Activated T-helper 17 cell treated with anti-CD3 and anti-CD28 coated beads, Interleukin-2, amount 50 U/mL, for 72 hours (primary cell): Measurements from ENCODE around the gene GRIK2. TPM values are rescaled to one million over a fixed set of nuclear protein-coding genes. Genes with fewer than 3 reads are reported as not detected.
A peak's percentile ranks its signal among the peaks of the same experiment; 100 is the strongest.

Experiments
- ATAC-seq: fragments of 150-1000 bp; cut with Tn5 transposase; replicated peaks from 2 replicates; pipeline ENCODE4 v1.10.0; 2021; ENCODE audit warnings: mild to moderate bottlenecking, moderate library complexity
- H3K27ac Mint-ChIP-seq: one replicate; pipeline ENCODE4 v1.8.0; 2022; ENCODE audit warnings: mixed read lengths
- H3K27me3 Mint-ChIP-seq: one replicate; pipeline ENCODE4 v1.8.0; 2022; ENCODE audit warnings: mixed read lengths
- H3K36me3 Mint-ChIP-seq: one replicate; pipeline ENCODE4 v1.8.0; 2022; ENCODE audit warnings: low read depth, mild to moderate bottlenecking, mixed read lengths
- H3K4me1 Mint-ChIP-seq: one replicate; pipeline ENCODE4 v1.8.0; 2022; ENCODE audit warnings: mixed read lengths
- H3K4me3 Mint-ChIP-seq: one replicate; pipeline ENCODE4 v1.8.0; 2022; ENCODE audit warnings: mild to moderate bottlenecking, mixed read lengths
- H3K9me3 Mint-ChIP-seq: one replicate; pipeline ENCODE4 v1.8.0; 2022; ENCODE audit warnings: mixed read lengths
- total RNA-seq, 2 donors: library from RNA; stranded (reverse); gene quantifications; one replicate each; pipeline ENCODE4 v1.2.3, GENCODE V29; 2022

GRIK2 gene
- total RNA-seq, 2 donors from 2014 or later = 0.13 TPM; not detected in 1

DNA sequence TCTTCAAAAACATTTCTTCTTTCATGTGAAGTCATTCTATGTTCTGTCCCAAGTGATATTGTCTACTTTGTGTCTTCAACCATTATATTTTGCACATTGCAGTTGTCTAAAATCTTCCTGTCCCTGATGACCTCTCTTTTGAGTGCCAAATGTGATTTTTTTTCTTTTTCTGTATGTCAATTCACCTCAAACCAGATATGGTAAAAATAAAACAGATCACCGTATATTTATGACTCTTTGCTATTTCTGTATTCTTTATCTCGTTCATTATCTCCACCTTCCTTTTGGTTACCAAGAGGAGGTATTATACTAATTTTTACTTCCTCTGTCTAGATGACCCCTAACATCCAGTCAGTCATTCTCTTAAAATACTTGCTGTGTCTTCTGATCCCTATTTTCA is 165.2 kb downstream of the GRIK2 start:
- H3K9me3 Mint-ChIP-seq = peaks cover 5% of the 10 kb centered on the region

DNA sequence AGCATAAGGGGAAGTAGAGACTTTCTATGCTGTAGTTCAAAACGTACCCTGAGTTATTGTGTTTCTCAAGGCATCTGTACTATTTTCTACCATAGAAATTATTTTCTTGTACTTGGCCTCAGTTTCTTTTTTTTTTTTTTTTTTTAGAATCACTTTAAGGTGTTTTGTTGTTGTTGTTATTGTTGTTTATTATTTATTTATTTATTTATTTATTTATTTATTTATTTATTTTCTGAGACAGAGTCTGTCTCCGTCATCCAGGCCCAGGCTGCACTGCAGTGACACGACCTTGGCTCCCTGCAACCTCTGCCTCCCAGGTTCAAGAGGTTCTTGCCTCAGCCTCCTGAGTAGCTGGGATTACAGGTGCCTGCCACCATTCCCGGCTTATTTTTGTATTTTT is 179.1 kb downstream of the GRIK2 start:
- Mint-ChIP-seq H3K9me3 (peaks cover 4% of the 10 kb centered on the region), H3K27ac (no peak overlapping the region), H3K4me3 (no peak overlapping the region), H3K4me1 (no peaks in the 10 kb centered on the region), H3K27me3 (no peaks in the 10 kb centered on the region), H3K36me3 (no peaks in the 10 kb centered on the region)
- no peak for ATAC-seq

More for the DNA sequence above, 165.2 kb downstream of the GRIK2 start:
- no peak for ATAC-seq
- no peaks in the 10 kb centered on the region for H3K4me1 Mint-ChIP-seq
- H3K4me3 Mint-ChIP-seq = no peak overlapping the region
- H3K27ac Mint-ChIP-seq = no peak overlapping the region
- no peaks in the 10 kb centered on the region for H3K27me3 Mint-ChIP-seq
- no peaks in the 10 kb centered on the region for H3K36me3 Mint-ChIP-seq

DNA sequence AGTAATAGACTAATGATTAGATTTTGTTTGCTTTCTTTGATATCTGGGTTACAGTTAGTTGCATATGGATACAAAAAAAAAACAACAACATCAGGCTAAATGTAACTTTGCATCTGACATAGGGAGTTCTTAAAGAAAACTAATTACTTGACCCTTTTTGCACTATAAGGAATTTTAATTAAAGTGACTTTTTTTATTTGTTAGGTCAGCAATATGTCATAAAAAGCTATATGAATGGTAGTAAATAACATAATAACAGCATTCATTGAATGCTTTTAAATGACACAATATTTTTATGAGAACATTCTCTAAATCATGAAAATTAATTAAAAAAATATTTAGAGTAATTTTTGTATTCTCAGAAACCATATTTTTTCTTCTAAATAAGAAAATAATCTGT is 183.6 kb downstream of the GRIK2 start:
- no peaks in the 10 kb centered on the region for H3K4me1 Mint-ChIP-seq
- peaks cover 15% of the 10 kb centered on the region for H3K9me3 Mint-ChIP-seq
- no peak overlapping the region for H3K4me3 Mint-ChIP-seq
- H3K36me3 Mint-ChIP-seq = no peaks in the 10 kb centered on the region
- H3K27ac Mint-ChIP-seq = no peak overlapping the region
- H3K27me3 Mint-ChIP-seq = no peaks in the 10 kb centered on the region
- ATAC-seq = no peak

GRCh38 chr6:101578306-101578705 is 184.8 kb downstream of the GRIK2 start:
- no peaks in the 10 kb centered on the region for H3K4me1 Mint-ChIP-seq
- H3K4me3 Mint-ChIP-seq = no peak overlapping the region
- no peak for ATAC-seq
- no peak overlapping the region for H3K27ac Mint-ChIP-seq
- no peaks in the 10 kb centered on the region for H3K27me3 Mint-ChIP-seq
- no peaks in the 10 kb centered on the region for H3K36me3 Mint-ChIP-seq
- H3K9me3 Mint-ChIP-seq = peaks cover 11% of the 10 kb centered on the region

- Mint-ChIP-seq H3K27me3 (no peaks in the 10 kb centered on the region), H3K4me1 (no peaks in the 10 kb centered on the region), H3K9me3 (peaks cover 11% of the 10 kb centered on the region), H3K4me3 (no peak overlapping the region), H3K27ac (no peak overlapping the region), H3K36me3 (no peaks in the 10 kb centered on the region)
- ATAC-seq = no peak
Observed at GRCh38 chr6:101582792-101583191, 189.3 kb downstream of the GRIK2 start.

DNA sequence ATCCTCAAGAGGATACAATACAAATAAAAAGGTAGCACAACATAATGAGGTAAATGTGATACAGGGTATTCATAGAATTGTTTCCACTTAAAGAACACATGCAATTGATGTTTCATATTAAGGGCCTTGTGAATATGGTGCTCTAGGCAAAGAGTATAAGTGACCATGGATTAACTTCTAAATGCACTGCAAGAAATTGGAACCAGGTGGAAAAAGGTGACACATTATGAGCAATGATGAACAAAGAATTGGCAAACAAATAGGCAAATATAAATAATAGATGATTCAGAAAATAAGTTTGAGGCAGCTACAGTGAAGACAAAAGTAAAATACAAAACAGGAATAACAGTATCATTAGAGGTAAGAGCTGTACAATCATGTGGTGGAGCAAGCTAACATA is 192.0 kb downstream of the GRIK2 start:
- Mint-ChIP-seq H3K4me3 (no peak overlapping the region), H3K36me3 (no peaks in the 10 kb centered on the region), H3K27ac (no peak overlapping the region), H3K27me3 (no peaks in the 10 kb centered on the region), H3K4me1 (no peaks in the 10 kb centered on the region), H3K9me3 (peaks cover 4% of the 10 kb centered on the region)
- no peak for ATAC-seq

DNA sequence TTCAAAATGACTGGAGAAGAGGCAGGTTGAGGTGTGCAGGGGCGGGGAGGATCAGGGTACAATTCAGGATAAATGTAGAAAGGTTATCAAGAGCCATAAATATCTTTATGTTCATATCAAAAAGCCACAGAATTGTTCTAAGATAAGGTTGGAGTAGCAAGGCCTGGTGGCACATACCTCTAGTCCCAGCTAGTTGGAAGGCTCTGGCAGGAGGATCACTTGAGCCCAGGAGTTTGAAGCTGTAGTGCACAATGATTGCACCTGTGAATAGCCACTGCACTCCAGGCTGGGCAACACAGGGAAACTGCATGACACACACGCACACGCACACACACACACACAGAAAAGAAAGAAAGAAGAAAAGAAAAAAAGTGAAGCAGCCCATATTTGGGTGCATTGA is 194.8 kb downstream of the GRIK2 start:
- Mint-ChIP-seq H3K27me3 (no peaks in the 10 kb centered on the region), H3K4me1 (no peaks in the 10 kb centered on the region), H3K9me3 (peaks cover 4% of the 10 kb centered on the region), H3K36me3 (no peaks in the 10 kb centered on the region), H3K27ac (no peak overlapping the region), H3K4me3 (no peak overlapping the region)
- ATAC-seq = no peak

DNA sequence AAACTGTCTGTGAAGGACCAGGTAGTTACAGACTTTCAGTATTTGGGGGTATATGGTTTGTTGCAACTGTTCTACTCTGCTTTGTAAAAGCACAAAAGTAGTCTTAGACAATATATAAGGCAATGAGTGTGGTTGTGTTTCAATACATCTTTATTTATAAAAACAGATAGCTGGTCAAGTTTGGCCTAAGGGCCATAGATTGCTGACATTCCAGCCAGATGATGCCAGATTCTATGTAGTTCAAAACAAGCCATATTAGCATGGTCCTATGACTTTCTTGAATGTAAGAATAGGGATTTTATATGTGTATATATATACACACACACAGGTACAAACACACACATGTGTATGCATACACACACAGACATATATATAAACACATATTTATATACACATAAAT is 201.8 kb downstream of the GRIK2 start:
- H3K4me3 Mint-ChIP-seq = no peak overlapping the region
- no peak overlapping the region for H3K27ac Mint-ChIP-seq
- H3K9me3 Mint-ChIP-seq = peaks cover 15% of the 10 kb centered on the region
- no peaks in the 10 kb centered on the region for H3K4me1 Mint-ChIP-seq
- no peaks in the 10 kb centered on the region for H3K27me3 Mint-ChIP-seq
- no peak for ATAC-seq
- H3K36me3 Mint-ChIP-seq = no peaks in the 10 kb centered on the region

- no peak overlapping the region for H3K27ac Mint-ChIP-seq
- H3K9me3 Mint-ChIP-seq = peaks cover 18% of the 10 kb centered on the region
- H3K4me3 Mint-ChIP-seq = no peak overlapping the region
- no peaks in the 10 kb centered on the region for H3K4me1 Mint-ChIP-seq
- no peaks in the 10 kb centered on the region for H3K36me3 Mint-ChIP-seq
- no peaks in the 10 kb centered on the region for H3K27me3 Mint-ChIP-seq
- ATAC-seq = no peak
Observed at GRCh38 chr6:101597693-101598092, 204.2 kb downstream of the GRIK2 start.

- no peaks in the 10 kb centered on the region for H3K36me3 Mint-ChIP-seq
- no peak overlapping the region for H3K27ac Mint-ChIP-seq
- H3K4me3 Mint-ChIP-seq = no peak overlapping the region
- H3K27me3 Mint-ChIP-seq = no peaks in the 10 kb centered on the region
- peaks cover 12% of the 10 kb centered on the region for H3K9me3 Mint-ChIP-seq
- no peaks in the 10 kb centered on the region for H3K4me1 Mint-ChIP-seq
- ATAC-seq = no peak
Observed at GRCh38 chr6:101605426-101605825, 211.9 kb downstream of the GRIK2 start.

DNA sequence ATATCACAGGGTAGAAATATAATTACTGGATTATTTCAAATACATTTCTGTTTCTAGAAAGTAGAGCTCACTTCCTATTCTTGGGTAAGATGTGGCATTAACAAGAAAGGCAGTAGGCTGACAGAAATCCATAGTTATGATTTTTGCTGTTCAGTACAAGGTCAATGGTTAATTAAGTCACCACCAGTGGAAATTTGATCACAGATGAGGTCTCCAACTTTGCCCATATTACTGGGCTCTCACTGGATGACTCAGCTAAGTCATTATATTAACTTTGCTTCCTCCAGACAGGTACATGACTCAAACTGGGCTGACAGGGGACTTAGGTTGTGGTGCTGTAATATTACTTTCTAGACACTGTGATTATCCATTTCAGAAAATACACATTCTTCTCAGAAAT is 212.4 kb downstream of the GRIK2 start:
- Mint-ChIP-seq H3K4me1 (no peaks in the 10 kb centered on the region), H3K36me3 (no peaks in the 10 kb centered on the region), H3K9me3 (peaks cover 10% of the 10 kb centered on the region), H3K4me3 (no peak overlapping the region), H3K27me3 (no peaks in the 10 kb centered on the region), H3K27ac (no peak overlapping the region)
- ATAC-seq = no peak

DNA sequence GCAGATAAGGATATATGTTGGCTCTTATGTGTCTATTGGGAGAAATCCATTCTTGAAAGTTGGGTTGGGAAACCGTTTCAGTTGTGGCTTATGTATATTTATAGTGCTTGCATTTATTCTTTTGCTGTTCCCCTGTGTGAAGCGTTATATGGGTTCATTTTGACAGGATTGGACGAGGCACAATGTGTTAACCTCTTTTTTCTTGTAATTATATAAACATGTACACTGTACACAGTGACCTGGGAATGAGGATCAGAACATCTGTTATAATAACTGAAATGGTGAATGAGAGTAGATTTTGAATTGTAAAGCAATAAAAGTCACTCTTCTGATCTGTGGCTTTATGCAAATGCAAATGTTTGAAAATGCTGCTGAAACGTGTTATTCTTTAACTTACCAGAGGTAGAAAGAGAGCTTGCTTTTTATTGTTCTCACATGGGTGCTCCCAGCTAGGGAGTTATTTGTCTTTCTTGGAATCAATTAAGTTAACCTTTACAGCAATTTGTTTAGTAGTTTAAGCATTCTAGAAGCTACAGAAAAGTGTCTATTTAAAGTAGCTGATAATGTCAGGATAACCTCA is 213.7 kb downstream of the GRIK2 start:
- Mint-ChIP-seq H3K27me3 (no peaks in the 10 kb centered on the region), H3K4me3 (no peak overlapping the region), H3K36me3 (no peaks in the 10 kb centered on the region), H3K4me1 (no peaks in the 10 kb centered on the region), H3K27ac (no peak overlapping the region), H3K9me3 (peaks cover 5% of the 10 kb centered on the region)
- no peak for ATAC-seq

- Mint-ChIP-seq H3K27ac (no peak overlapping the region), H3K9me3 (peaks cover 6% of the 10 kb centered on the region), H3K4me1 (no peaks in the 10 kb centered on the region), H3K36me3 (no peaks in the 10 kb centered on the region), H3K27me3 (no peaks in the 10 kb centered on the region), H3K4me3 (no peak overlapping the region)
- no peak for ATAC-seq
Observed at GRCh38 chr6:101608703-101609102, 215.2 kb downstream of the GRIK2 start.

DNA sequence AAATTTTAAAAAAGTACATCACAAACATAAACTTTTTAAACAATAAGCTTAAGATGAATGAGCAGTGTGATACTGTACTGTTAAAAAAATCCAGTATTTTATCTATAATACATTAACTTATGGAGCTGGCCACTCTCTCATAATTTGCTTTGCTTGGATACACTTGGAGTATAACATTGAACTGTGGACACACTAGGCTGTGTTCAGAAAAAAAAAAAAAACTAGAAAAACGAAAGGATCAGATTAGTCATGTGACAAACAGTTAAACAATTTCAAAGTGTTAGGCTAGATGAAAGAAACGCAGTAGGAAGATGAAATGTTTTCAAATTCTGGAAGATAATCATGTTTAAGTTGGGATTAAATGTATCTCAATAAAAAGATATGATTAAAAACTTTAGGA is 220.0 kb downstream of the GRIK2 start:
- Mint-ChIP-seq H3K27me3 (no peaks in the 10 kb centered on the region), H3K9me3 (peaks cover 6% of the 10 kb centered on the region), H3K4me3 (no peak overlapping the region), H3K27ac (no peak overlapping the region), H3K4me1 (no peaks in the 10 kb centered on the region), H3K36me3 (no peaks in the 10 kb centered on the region)
- no peak for ATAC-seq

GRCh38 chr6:101614774-101615173 is 221.3 kb downstream of the GRIK2 start:
- Mint-ChIP-seq H3K36me3 (no peaks in the 10 kb centered on the region), H3K9me3 (peaks cover 6% of the 10 kb centered on the region), H3K4me1 (no peaks in the 10 kb centered on the region), H3K27me3 (no peaks in the 10 kb centered on the region), H3K27ac (no peak overlapping the region), H3K4me3 (no peak overlapping the region)
- peak; percentile 45 for ATAC-seq

DNA sequence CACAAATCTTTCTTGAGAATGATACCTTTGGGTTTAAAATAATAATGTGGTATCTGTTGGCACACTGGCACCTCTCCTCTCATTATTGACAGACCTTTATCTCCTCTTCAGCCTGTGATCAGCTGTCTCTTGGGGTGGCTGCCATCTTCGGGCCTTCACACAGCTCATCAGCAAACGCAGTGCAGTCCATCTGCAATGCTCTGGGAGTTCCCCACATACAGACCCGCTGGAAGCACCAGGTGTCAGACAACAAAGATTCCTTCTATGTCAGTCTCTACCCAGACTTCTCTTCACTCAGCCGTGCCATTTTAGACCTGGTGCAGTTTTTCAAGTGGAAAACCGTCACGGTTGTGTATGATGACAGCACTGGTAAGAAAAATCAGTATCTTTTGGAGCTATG is 232.8 kb downstream of the GRIK2 start:
- Mint-ChIP-seq H3K4me3 (no peak overlapping the region), H3K27ac (no peak overlapping the region), H3K27me3 (no peaks in the 10 kb centered on the region), H3K36me3 (no peaks in the 10 kb centered on the region), H3K9me3 (no peaks in the 10 kb centered on the region), H3K4me1 (no peaks in the 10 kb centered on the region)
- ATAC-seq = no peak
